HUES64 (cell line): Measurements from ENCODE around the gene MAML1. TPM values are rescaled to one million over a fixed set of nuclear protein-coding genes. Genes with fewer than 3 reads are reported as not detected.
A peak's percentile ranks its signal among the peaks of the same experiment; 100 is the strongest.
"Not testable (repeated sequence)": the region's sequence is repeated elsewhere in the genome, so short reads cannot be mapped to it uniquely, and the experiment has no call there.

Experiments
- H3K27ac ChIP-seq: 2 replicates; pipeline ENCODE4 v1.7.0; 2013; ENCODE audit warnings: low read depth, low read length, inconsistent platforms
- H3K27me3 ChIP-seq: 2 replicates; pipeline ENCODE4 v1.6.1; 2013; ENCODE audit warnings: mild to moderate bottlenecking, low read length; ENCODE audit not compliant: insufficient read depth
- H3K36me3 ChIP-seq: 2 replicates; pipeline ENCODE4 v1.6.1; 2013; ENCODE audit warnings: mild to moderate bottlenecking, low read length; ENCODE audit not compliant: insufficient read depth
- H3K4me1 ChIP-seq: 2 replicates; pipeline ENCODE4 v1.6.1; 2013; ENCODE audit warnings: mild to moderate bottlenecking, low read length, moderate library complexity; ENCODE audit not compliant: insufficient read depth
- H3K4me3 ChIP-seq: 2 replicates; pipeline ENCODE4 v1.5.1; 2013; ENCODE audit warnings: mild to moderate bottlenecking, low read length, moderate library complexity
- H3K9ac ChIP-seq: 2 replicates; pipeline ENCODE4 v1.6.1; 2013; ENCODE audit warnings: mild to moderate bottlenecking, low read depth, low read length
- H3K9me3 ChIP-seq: 2 replicates; pipeline ENCODE4 v1.6.1; 2013; ENCODE audit warnings: low read depth, low read length; ENCODE audit not compliant: insufficient read depth
- WGBS: fragments of 150-250, 120-280 bp; methylation state at CpG from one replicate; pipeline ENCODE4 v1.1.7; 2013; ENCODE audit warnings: missing lambda C conversion rate; 5-methylcytosine and 5-hydroxymethylcytosine counted together
- polyA plus RNA-seq, 2 experiments: library from polyadenylated mRNA; stranded (reverse); fragments of 50-300 nt; gene quantifications; one replicate each; pipeline ENCODE4 v1.2.3, GENCODE V29; 2013

MAML1 gene
- 35.2 TPM for polyA plus RNA-seq (2013, experiment 1 of 2)
- polyA plus RNA-seq (2013, experiment 2 of 2), result 32.1 TPM

GRCh38 chr5:179732412-179732917 lies at the start of gene MAML1:
Gene MAML1 (plus strand): TSS chr5:179732822. CDS start chr5:179733113, 291 bp downstream.
- Histone ChIP-seq H3K27me3 (no peaks in the 10 kb centered on the region), H3K4me1 (peaks cover 2% of the 10 kb centered on the region; the same call in 1 of the 2 replicates), H3K36me3 (peaks cover 48% of the 10 kb centered on the region), H3K9ac (peak within 1 kb of the TSS; percentile 96), H3K27ac (peak within 1 kb of the TSS; percentile 91), H3K9me3 (no peaks in the 10 kb centered on the region), H3K4me3 (peak within 1 kb of the TSS; percentile 100)
- 2% methylated on average over 41 of the region's 41 CpGs for WGBS

- 92% methylated on average over 9 of the region's 9 CpGs for WGBS
- not testable (repeated sequence) for H3K27ac ChIP-seq, H3K9me3 ChIP-seq, H3K4me1 ChIP-seq, H3K9ac ChIP-seq, H3K36me3 ChIP-seq, H3K4me3 ChIP-seq, H3K27me3 ChIP-seq
These were observed 43.4 kb upstream of the MAML1 start for GRCh38 chr5:179689212-179689611.

GRCh38 chr5:179694561-179694960 lies 38.1 kb upstream of the MAML1 start:
- H3K9ac ChIP-seq, result no peak overlapping the region
- H3K27ac ChIP-seq, result no peak overlapping the region
- H3K9me3 ChIP-seq, result no peaks in the 10 kb centered on the region
- no peaks in the 10 kb centered on the region for H3K36me3 ChIP-seq
- H3K4me3 ChIP-seq, result no peak overlapping the region
- WGBS, result 93% methylated on average over 5 of the region's 6 CpGs
- H3K4me1 ChIP-seq, result no peaks in the 10 kb centered on the region
- no peaks in the 10 kb centered on the region for H3K27me3 ChIP-seq

DNA sequence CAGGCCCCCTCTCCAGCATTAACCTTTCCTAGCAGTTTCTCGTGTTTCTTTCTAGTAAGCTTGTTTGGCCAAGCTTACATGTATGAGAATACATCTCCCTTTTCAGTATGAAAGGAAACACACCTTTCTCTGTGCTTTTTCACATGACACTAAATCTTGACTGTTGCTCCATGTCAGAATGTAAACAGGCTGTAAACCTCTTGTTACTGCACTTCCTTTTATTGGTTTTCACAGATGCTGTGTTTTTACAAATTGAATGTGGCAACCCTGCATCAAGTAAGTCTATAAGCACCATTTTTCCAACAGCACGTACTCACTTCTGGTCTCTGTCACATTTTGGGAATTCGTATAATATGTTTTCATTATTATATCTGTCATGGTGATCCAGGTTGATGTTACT lies 36.0 kb upstream of the MAML1 start:
- H3K27me3 ChIP-seq, result no peaks in the 10 kb centered on the region
- H3K4me1 ChIP-seq, result no peaks in the 10 kb centered on the region
- H3K9me3 ChIP-seq, result no peaks in the 10 kb centered on the region
- WGBS, result 96% methylated on average over 3 of the region's 3 CpGs
- peaks cover 10% of the 10 kb centered on the region for H3K36me3 ChIP-seq
- H3K27ac ChIP-seq, result no peak overlapping the region
- no peak overlapping the region for H3K9ac ChIP-seq
- no peak overlapping the region for H3K4me3 ChIP-seq

DNA sequence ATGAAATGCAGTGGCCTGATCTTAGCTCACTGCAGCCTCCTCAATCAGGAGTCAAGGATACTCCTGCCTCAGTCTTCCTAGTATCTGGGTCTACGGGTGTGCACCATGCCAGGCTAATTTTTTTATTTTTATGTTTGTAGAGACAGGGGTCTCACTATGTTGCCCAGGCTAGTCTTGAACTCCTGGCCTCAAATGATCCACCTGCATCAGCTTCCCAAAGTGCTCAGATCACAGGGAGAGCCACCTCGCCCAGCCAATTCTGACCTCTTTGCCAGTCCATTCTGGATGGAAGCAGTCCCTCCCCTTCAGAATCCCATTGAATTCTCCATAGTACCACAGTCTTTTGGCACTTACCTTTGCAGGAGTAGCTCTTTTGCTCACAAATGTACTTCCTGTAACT lies 35.5 kb upstream of the MAML1 start:
- Histone ChIP-seq H3K36me3 (peaks cover 15% of the 10 kb centered on the region), H3K27ac (no peak overlapping the region), H3K27me3 (no peaks in the 10 kb centered on the region), H3K4me1 (no peaks in the 10 kb centered on the region), H3K9ac (no peak overlapping the region), H3K9me3 (no peaks in the 10 kb centered on the region), H3K4me3 (no peak overlapping the region)
- 90% methylated on average over 2 of the region's 2 CpGs for WGBS

GRCh38 chr5:179697543-179697942 lies 35.1 kb upstream of the MAML1 start:
- Histone ChIP-seq H3K36me3 (peaks cover 19% of the 10 kb centered on the region), H3K4me3 (peak overlapping the region; percentile 82), H3K9ac (peak overlapping the region; percentile 96), H3K27ac (peak overlapping the region; percentile 95)
- H3K27me3 ChIP-seq, H3K4me1 ChIP-seq, H3K9me3 ChIP-seq: not testable (repeated sequence)
- 91% methylated on average over 13 of the region's 15 CpGs for WGBS

- Histone ChIP-seq H3K4me3 (peak overlapping the region; percentile 97), H3K36me3 (peaks cover 26% of the 10 kb centered on the region), H3K9me3 (no peaks in the 10 kb centered on the region), H3K4me1 (no peaks in the 10 kb centered on the region), H3K9ac (peak overlapping the region; percentile 99), H3K27me3 (no peaks in the 10 kb centered on the region), H3K27ac (peak overlapping the region; percentile 95)
- WGBS, result 3% methylated on average over 72 of the region's 72 CpGs
These were observed 34.4 kb upstream of the MAML1 start for GRCh38 chr5:179697993-179698934.

GRCh38 chr5:179698935-179699615 lies 33.5 kb upstream of the MAML1 start, which contains the start of gene CANX:
Gene CANX (plus strand): TSS chr5:179698967. CDS start chr5:179705682, 6,715 bp downstream.
- Histone ChIP-seq H3K27me3 (no peaks in the 10 kb centered on the region), H3K27ac (peak within 1 kb of the TSS; percentile 95), H3K4me3 (peak within 1 kb of the TSS; percentile 97), H3K36me3 (peaks cover 34% of the 10 kb centered on the region), H3K4me1 (no peaks in the 10 kb centered on the region; the same call in 1 of the 2 replicates), H3K9me3 (no peaks in the 10 kb centered on the region), H3K9ac (peak within 1 kb of the TSS; percentile 99)
- under 1% methylated on average over 58 of the region's 58 CpGs for WGBS

DNA sequence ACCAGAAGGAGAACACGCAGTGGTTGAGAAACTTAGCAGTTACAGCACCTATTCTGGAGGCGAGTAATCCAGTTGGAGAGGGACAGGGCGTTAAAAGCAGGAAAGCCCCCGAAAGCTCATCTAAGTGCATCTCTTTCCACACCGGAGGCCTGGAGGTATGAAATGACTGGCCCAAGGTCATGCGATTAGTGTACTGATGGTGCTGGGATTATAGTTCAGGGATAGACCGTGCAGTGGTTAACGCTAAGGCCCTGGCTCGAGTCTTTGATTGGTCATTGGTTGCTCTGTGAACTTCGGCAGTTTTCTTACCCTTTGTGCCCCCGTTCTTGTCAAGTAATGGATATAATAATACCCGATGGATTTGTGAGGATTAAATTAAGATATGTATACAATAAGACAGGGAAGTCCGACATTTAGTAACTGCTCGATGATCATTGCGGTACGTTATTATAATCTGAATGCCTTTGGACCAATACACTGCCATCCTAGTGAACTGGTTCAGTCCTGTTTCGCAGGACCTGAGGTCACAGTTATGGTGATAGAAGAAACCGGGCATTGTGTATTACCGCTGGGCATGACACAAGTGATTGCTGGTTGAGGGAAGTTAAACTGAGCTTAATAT lies 32.9 kb upstream of the MAML1 start:
- Histone ChIP-seq H3K27me3 (no peaks in the 10 kb centered on the region), H3K4me1 (no peaks in the 10 kb centered on the region; the same call in 1 of the 2 replicates), H3K9ac (peak overlapping the region; percentile 99), H3K4me3 (peak overlapping the region; percentile 97), H3K36me3 (peaks cover 40% of the 10 kb centered on the region), H3K27ac (peak overlapping the region; percentile 93), H3K9me3 (no peaks in the 10 kb centered on the region)
- WGBS, result 6% methylated on average over 19 of the region's 19 CpGs

- Histone ChIP-seq H3K27me3 (no peaks in the 10 kb centered on the region), H3K9ac (peak overlapping the region; percentile 99; the same call in 1 of the 2 replicates), H3K4me3 (peak overlapping the region; percentile 97), H3K4me1 (peaks cover 2% of the 10 kb centered on the region), H3K27ac (no peak overlapping the region), H3K36me3 (peaks cover 43% of the 10 kb centered on the region), H3K9me3 (no peaks in the 10 kb centered on the region)
- 82% methylated on average over 6 of the region's 7 CpGs for WGBS
These were observed 32.2 kb upstream of the MAML1 start for GRCh38 chr5:179700401-179700918.
